H9 (cell line): Measurements from ENCODE around the gene SH3GL3. TPM values are rescaled to one million over a fixed set of nuclear protein-coding genes. Genes with fewer than 3 reads are reported as not detected.

ENCODE experiments used
- DNase-seq: peaks from one replicate; pipeline ENCODE4 v3.0.0-alpha.2; 2017
- H2AFZ ChIP-seq: one replicate; pipeline ENCODE4 v1.6.1; 2013; ENCODE audit warnings: mild to moderate bottlenecking, low read length, control low read depth, moderate library complexity
- H2AK5ac ChIP-seq: 2 replicates; pipeline ENCODE4 v1.6.1; 2013; ENCODE audit warnings: low read length, control low read depth, mixed read lengths; ENCODE audit not compliant: insufficient read length
- H2BK120ac ChIP-seq: one replicate; pipeline ENCODE4 v1.6.1; 2013; ENCODE audit warnings: low read depth, mild to moderate bottlenecking, low read length, control low read depth, inconsistent platforms; ENCODE audit not compliant: poor library complexity, severe bottlenecking
- H2BK12ac ChIP-seq: 2 replicates; pipeline ENCODE4 v1.6.1; 2013; ENCODE audit warnings: low read length, control low read depth, mixed read lengths, low read depth; ENCODE audit not compliant: insufficient read length
- H2BK15ac ChIP-seq: 2 replicates; pipeline ENCODE4 v1.6.1; 2013; ENCODE audit warnings: low read depth, low read length, control low read depth
- H2BK20ac ChIP-seq: one replicate; pipeline ENCODE4 v1.6.1; 2013; ENCODE audit warnings: low read depth, mild to moderate bottlenecking, low read length, control low read depth, inconsistent platforms; ENCODE audit not compliant: poor library complexity, severe bottlenecking
- H2BK5ac ChIP-seq: 2 replicates; pipeline ENCODE4 v1.6.1; 2013; ENCODE audit warnings: low read length, control low read depth, mixed read lengths; ENCODE audit not compliant: insufficient read length
- H3K14ac ChIP-seq: 2 replicates; pipeline ENCODE4 v1.6.1; 2013; ENCODE audit warnings: low read length, control low read depth; ENCODE audit not compliant: insufficient read depth
- H3K18ac ChIP-seq: 2 replicates; pipeline ENCODE4 v1.6.1; 2013; ENCODE audit warnings: low read depth, mild to moderate bottlenecking, mixed read lengths, low read length, control low read depth; ENCODE audit not compliant: insufficient read length
- H3K23ac ChIP-seq: 2 replicates; pipeline ENCODE4 v1.6.1; 2013; ENCODE audit warnings: low read length, control low read depth, mixed read lengths, low read depth; ENCODE audit not compliant: insufficient read length
- H3K23me2 ChIP-seq: 2 replicates; pipeline ENCODE4 v1.6.1; 2013; ENCODE audit warnings: low read depth, mild to moderate bottlenecking, mixed read lengths, low read length, control low read depth; ENCODE audit not compliant: insufficient read length, poor library complexity, severe bottlenecking
- H3K27ac ChIP-seq: 2 replicates; pipeline ENCODE4 v1.5.1; 2013; ENCODE audit warnings: low read length, control low read depth, mixed read lengths, low read depth; ENCODE audit not compliant: insufficient read length
- H3K27me3 ChIP-seq: 2 replicates; pipeline ENCODE4 v1.6.1; 2013; ENCODE audit warnings: low read length, control low read depth, inconsistent platforms; ENCODE audit not compliant: insufficient read depth
- H3K4ac ChIP-seq: 2 replicates; pipeline ENCODE4 v1.6.1; 2013; ENCODE audit warnings: low read depth, mild to moderate bottlenecking, control low read depth, inconsistent platforms, low read length, moderate library complexity
- H3K4me1 ChIP-seq: 2 replicates; pipeline ENCODE4 v1.6.1; 2013; ENCODE audit warnings: low read length, control low read depth, inconsistent platforms; ENCODE audit not compliant: insufficient read depth
- H3K4me2 ChIP-seq: 2 replicates; pipeline ENCODE4 v1.6.1; 2013; ENCODE audit warnings: low read length, control low read depth, mixed read lengths; ENCODE audit not compliant: insufficient read length, insufficient read depth
- H3K56ac ChIP-seq: 2 replicates; pipeline ENCODE4 v1.6.1; 2013; ENCODE audit warnings: low read depth, mild to moderate bottlenecking, mixed read lengths, low read length, control low read depth; ENCODE audit not compliant: insufficient read length
- H3K79me1 ChIP-seq: 2 replicates; pipeline ENCODE4 v1.6.1; 2013; ENCODE audit warnings: low read depth, mild to moderate bottlenecking, moderate library complexity, low read length, control low read depth, inconsistent platforms; ENCODE audit not compliant: insufficient read depth, poor library complexity, severe bottlenecking
- H3K79me2 ChIP-seq: 2 replicates; pipeline ENCODE4 v1.6.1; 2013; ENCODE audit warnings: low read length, control low read depth, inconsistent platforms; ENCODE audit not compliant: insufficient read depth
- H3K9ac ChIP-seq: 2 replicates; pipeline ENCODE4 v1.6.1; 2013; ENCODE audit warnings: low read length, control low read depth, mixed read lengths; ENCODE audit not compliant: insufficient read length; ENCODE audit errors: extremely low read depth
- H3K9me3 ChIP-seq: one replicate; pipeline ENCODE4 v1.6.1; 2013; ENCODE audit warnings: low read depth, low read length, inconsistent platforms; ENCODE audit not compliant: control insufficient read depth
- H3T11ph ChIP-seq: one replicate; pipeline ENCODE4 v1.6.1; 2013; ENCODE audit warnings: mild to moderate bottlenecking, low read length, control low read depth, inconsistent platforms
- H4K20me1 ChIP-seq: one replicate; pipeline ENCODE4 v1.6.1; 2013; ENCODE audit not compliant: control insufficient read depth, insufficient read length, insufficient read depth
- H4K5ac ChIP-seq: 2 replicates; pipeline ENCODE4 v1.6.1; 2013; ENCODE audit warnings: low read depth, mild to moderate bottlenecking, mixed read lengths, low read length, control low read depth; ENCODE audit not compliant: insufficient read length
- H4K8ac ChIP-seq: replicated peaks from 2 replicates; pipeline ENCODE4 v1.6.1; 2013; ENCODE audit warnings: low read length, control low read depth, mixed read lengths, low read depth; ENCODE audit not compliant: insufficient read length
- H4K91ac ChIP-seq: 2 replicates; pipeline ENCODE4 v1.6.1; 2013; ENCODE audit warnings: low read depth, mild to moderate bottlenecking, moderate library complexity, mixed read lengths, low read length, control low read depth; ENCODE audit not compliant: insufficient read length
- H3K27ac Mint-ChIP-seq, 3 experiments: 2 replicates in 2 of 3; 3 replicates in 1 of 3; pipeline ENCODE4 v1.8.0; 2020 to 2021; ENCODE audit warnings: mixed read lengths in 3 of 3, mild to moderate bottlenecking in 1 of 3, moderate library complexity in 1 of 3
- H3K27me3 Mint-ChIP-seq: 2 replicates; pipeline ENCODE4 v1.8.0; 2021; ENCODE audit warnings: low read depth, mild to moderate bottlenecking, moderate library complexity, mixed read lengths
- H3K36me3 Mint-ChIP-seq, 3 experiments: 2 replicates in 2 of 3; 3 replicates in 1 of 3; pipeline ENCODE4 v1.8.0; 2020 to 2021; ENCODE audit warnings: low read depth in 3 of 3, mixed read lengths in 3 of 3; ENCODE audit not compliant: insufficient read depth in 1 of 3
- H3K4me1 Mint-ChIP-seq, 2 experiments: 2 replicates each; pipeline ENCODE4 v1.8.0; 2020; ENCODE audit warnings: mixed read lengths in 2 of 2
- H3K4me3 Mint-ChIP-seq, 2 experiments: 2 replicates in 1 of 2; 3 replicates in 1 of 2; pipeline ENCODE4 v1.8.0; 2020 to 2021; ENCODE audit warnings: mild to moderate bottlenecking in 2 of 2, mixed read lengths in 2 of 2, moderate library complexity in 1 of 2
- H3K9me3 Mint-ChIP-seq, 2 experiments: 2 replicates in 1 of 2; 3 replicates in 1 of 2; pipeline ENCODE4 v1.8.0; 2020; ENCODE audit warnings: mild to moderate bottlenecking in 2 of 2, mixed read lengths in 2 of 2, moderate library complexity in 1 of 2
- total RNA-seq: library from RNA; stranded (reverse); gene quantifications from 2 replicates; pipeline ENCODE4 v1.2.1, GENCODE V29; 2021
- TF ChIP-seq, protein P1 (sequence below): fragments of 200-600 bp; sonication (generic); conservative IDR thresholded peaks from 3 replicates; pipeline ENCODE4 v1.8.0; 2021; ENCODE audit warnings: antibody characterized with exemption, mild to moderate bottlenecking

Gene SH3GL3
- total RNA-seq, 1 experiment from 2014 or later, result 11.2 TPM

DNA sequence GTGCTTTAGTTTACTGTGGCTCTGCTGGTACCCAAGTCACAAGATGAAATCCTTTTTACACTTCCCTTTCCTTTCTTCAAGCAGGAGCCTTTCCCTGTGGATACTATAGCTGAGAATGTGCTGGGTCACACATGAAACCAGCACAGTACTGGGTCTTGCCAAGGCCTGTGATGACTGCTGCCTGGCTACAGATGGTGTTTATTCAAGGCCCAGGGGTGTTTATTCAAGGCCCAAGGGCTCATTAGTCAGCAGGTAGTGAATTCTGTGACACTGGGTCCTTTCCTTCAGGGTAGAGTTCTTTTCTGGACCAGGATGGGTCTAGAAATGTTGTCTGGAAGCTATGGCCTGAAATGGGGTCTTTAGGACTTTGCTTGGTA, 99.4 kb downstream of the SH3GL3 start:
- peaks cover 4% of the 10 kb centered on the region for H3K79me1 ChIP-seq

More for the DNA sequence above, 99.4 kb downstream of the SH3GL3 start:
- no peak overlapping the region for H2AFZ ChIP-seq
- H3K4me2 ChIP-seq, result no peak overlapping the region
- H3K4me1 ChIP-seq, result peaks cover 10% of the 10 kb centered on the region; the same call in 1 of the 2 replicates
- Mint-ChIP-seq H3K4me3 (no peak overlapping the region), H3K4me1 (peaks cover 41 to 48% of the 10 kb centered on the region in 2 experiments), H3K27me3 (no peaks in the 10 kb centered on the region; the same call in 1 of the 2 replicates), H3K27ac (no peak overlapping the region; a peak in 3 of 7 replicates), H3K36me3 (peaks cover 3 to 18% (median 12%) of the 10 kb centered on the region in 3 experiments; a peak in 6 of 7 replicates), H3K9me3 (peaks cover 18 to 19% of the 10 kb centered on the region in 2 experiments)
- no peak overlapping the region for H2BK20ac ChIP-seq
- no peak for DNase-seq
- H3K9ac ChIP-seq, result no peak overlapping the region
- no peak overlapping the region for H3K23ac ChIP-seq
- H4K20me1 ChIP-seq, result no peaks in the 10 kb centered on the region
- H3K14ac ChIP-seq, result no peak overlapping the region; the same call in 1 of the 2 replicates
- H4K8ac ChIP-seq, result no peak overlapping the region
- H3K27ac ChIP-seq, result no peak overlapping the region
- no peaks in the 10 kb centered on the region for H3K9me3 ChIP-seq
- H3K27me3 ChIP-seq, result no peaks in the 10 kb centered on the region
- H4K5ac ChIP-seq, result no peak overlapping the region
- no peaks in the 10 kb centered on the region; the same call in 1 of the 2 replicates for H3K79me2 ChIP-seq
- TF ChIP-seq, protein P1, sequence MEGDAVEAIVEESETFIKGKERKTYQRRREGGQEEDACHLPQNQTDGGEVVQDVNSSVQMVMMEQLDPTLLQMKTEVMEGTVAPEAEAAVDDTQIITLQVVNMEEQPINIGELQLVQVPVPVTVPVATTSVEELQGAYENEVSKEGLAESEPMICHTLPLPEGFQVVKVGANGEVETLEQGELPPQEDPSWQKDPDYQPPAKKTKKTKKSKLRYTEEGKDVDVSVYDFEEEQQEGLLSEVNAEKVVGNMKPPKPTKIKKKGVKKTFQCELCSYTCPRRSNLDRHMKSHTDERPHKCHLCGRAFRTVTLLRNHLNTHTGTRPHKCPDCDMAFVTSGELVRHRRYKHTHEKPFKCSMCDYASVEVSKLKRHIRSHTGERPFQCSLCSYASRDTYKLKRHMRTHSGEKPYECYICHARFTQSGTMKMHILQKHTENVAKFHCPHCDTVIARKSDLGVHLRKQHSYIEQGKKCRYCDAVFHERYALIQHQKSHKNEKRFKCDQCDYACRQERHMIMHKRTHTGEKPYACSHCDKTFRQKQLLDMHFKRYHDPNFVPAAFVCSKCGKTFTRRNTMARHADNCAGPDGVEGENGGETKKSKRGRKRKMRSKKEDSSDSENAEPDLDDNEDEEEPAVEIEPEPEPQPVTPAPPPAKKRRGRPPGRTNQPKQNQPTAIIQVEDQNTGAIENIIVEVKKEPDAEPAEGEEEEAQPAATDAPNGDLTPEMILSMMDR, result no peak
- no peaks in the 10 kb centered on the region for H3K23me2 ChIP-seq
- no peak overlapping the region for H4K91ac ChIP-seq
- H2BK5ac ChIP-seq, result no peak overlapping the region
- H3K4ac ChIP-seq, result no peak overlapping the region
- no peak overlapping the region for H3T11ph ChIP-seq
- H2AK5ac ChIP-seq, result no peak overlapping the region
- no peak overlapping the region for H3K56ac ChIP-seq
- H2BK12ac ChIP-seq, result no peak overlapping the region
- no peak overlapping the region for H2BK120ac ChIP-seq
- H3K18ac ChIP-seq, result no peak overlapping the region
- no peak overlapping the region for H2BK15ac ChIP-seq
